NCI-H748 treated with DMSO at 0.1 percent for 48 hours (cell line): ENCODE results near the gene MRO.
"Not testable (repeated sequence)": the region's sequence is repeated elsewhere in the genome, so short reads cannot be mapped to it uniquely, and the experiment has no call there.

Experiments
- DNase-seq: peaks from one replicate; lab custom pipeline; 2025; lab: John Stamatoyannopoulos, UW

Gene MRO

DNA sequence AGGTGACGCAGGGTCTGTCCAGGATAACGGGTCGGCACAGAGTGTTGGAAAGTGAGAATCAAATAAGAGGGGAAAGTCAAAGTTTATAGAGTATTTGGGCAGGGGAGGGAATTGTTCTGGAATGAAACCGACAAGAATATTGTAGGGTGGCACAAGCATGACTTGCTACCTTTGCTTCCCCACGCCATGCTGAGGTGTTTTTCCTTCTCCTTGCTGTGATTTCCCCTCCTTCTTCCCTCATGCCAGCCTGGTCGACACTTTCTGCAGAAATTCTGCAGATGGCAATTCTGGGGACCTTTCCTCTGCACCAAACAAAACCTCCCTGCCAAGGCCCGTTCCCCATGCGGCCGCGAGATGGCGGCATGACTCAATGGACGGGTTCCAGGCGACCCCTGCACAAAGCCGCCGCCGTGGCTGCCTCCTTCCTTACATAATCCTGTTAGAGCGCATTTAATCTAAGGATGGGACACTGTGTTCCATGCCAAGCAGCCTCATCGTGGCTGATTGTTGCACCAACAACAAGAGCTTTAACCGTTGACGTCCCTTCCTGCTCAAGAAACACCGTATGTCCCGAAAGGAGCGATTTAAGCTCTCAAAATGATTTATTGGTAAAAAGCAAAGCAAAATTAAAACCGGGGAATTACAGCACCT is at the start of gene MRO:
Gene MRO (minus strand): TSS at position 289 of the 651 bp plus-strand sequence. CDS start 10,616 bp downstream, outside the sequence.
- DNase-seq, result peak; percentile 69

- DNase-seq, result no peak
Observed at GRCh38 chr18:50869150-50869549, 49.3 kb upstream of the MRO start.

DNA sequence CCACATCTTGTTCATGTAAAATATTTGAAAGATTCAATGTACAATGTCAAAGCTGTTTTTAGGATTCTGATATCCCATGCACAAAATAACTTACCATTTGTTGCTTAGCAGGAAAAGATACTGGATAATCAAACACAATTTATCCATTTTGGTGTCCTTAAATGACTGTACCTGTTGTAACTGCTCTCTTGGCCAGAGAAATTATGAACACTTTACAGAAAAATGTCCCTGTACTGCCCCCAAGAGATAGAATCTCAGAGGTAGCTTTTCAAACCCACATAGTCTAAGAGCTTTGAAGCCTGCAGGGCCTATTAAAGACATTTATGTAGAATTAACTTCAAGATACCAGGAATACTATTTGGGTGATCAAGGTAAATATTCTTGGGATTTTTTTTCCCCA is 46.9 kb upstream of the MRO start:
- DNase-seq, result no peak

- DNase-seq, result no peak
Observed at GRCh38 chr18:50863840-50864375, 44.1 kb upstream of the MRO start.

GRCh38 chr18:50862401-50862800 is 42.6 kb upstream of the MRO start:
- no peak for DNase-seq

GRCh38 chr18:50861617-50862016 is 41.8 kb upstream of the MRO start:
- DNase-seq, result no peak

- no peak for DNase-seq
Observed at GRCh38 chr18:50859793-50860555, 40.2 kb upstream of the MRO start.

DNA sequence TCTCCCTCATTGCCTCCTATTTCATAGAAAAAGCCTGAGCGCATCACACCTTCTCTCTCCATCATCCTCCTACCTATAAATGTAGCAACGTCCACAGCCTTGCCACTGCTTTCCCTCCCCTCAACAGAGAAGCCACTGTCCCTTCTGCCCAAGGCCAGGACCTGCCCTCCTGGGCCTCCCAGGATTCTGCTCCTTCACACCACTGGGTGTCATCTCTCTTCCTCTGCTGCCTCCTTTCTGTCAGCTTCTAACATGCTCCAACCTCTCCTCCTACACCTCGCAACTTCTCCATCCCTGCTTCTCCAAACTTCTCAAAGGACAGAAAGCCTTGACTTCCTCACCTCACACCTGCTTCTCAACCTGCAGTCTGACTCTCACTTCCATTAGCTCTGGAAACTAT is 37.9 kb upstream of the MRO start:
- no peak for DNase-seq

DNA sequence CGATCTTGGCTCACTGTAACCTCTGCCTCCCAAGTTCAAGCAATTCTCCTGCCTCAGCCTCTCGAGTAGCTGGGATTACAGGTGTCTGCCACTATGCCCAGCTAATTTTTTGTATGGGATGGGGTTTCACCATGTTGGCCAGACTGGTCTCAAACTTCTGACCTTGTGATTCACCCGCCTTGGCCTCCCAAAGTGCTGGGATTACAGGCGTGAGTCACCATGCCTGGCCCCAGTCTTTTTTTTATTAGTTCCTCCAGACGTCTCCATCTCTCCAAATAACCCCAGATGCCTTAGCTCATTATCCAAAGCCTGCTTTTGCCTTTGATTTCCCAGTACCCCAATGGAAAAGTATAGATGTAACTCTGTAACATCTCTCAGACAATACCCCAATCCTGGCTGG is 37.4 kb upstream of the MRO start:
- not testable (repeated sequence) for DNase-seq

- DNase-seq, result no peak
Observed at GRCh38 chr18:50855976-50856757, 36.4 kb upstream of the MRO start.

DNA sequence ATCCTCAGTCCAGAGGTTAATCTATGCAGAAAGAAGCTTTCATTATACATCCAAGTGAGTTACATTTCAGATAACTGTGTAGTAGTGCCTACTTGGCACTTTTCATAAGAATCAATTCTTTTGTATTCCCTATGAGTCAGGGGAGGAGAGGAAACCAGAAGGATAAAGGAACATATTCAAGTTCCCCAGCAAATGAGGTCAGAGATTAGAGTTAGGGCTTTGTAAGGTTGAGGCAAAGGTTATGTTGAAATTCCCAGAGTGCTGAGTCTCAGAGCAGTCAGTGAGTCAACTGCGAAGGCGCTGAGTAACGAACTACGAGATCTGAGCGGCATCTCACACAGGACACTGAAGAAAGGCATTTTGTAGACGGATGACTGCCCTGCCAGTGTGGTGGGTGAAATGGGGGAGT is 34.1 kb upstream of the MRO start:
- DNase-seq, result no peak

DNA sequence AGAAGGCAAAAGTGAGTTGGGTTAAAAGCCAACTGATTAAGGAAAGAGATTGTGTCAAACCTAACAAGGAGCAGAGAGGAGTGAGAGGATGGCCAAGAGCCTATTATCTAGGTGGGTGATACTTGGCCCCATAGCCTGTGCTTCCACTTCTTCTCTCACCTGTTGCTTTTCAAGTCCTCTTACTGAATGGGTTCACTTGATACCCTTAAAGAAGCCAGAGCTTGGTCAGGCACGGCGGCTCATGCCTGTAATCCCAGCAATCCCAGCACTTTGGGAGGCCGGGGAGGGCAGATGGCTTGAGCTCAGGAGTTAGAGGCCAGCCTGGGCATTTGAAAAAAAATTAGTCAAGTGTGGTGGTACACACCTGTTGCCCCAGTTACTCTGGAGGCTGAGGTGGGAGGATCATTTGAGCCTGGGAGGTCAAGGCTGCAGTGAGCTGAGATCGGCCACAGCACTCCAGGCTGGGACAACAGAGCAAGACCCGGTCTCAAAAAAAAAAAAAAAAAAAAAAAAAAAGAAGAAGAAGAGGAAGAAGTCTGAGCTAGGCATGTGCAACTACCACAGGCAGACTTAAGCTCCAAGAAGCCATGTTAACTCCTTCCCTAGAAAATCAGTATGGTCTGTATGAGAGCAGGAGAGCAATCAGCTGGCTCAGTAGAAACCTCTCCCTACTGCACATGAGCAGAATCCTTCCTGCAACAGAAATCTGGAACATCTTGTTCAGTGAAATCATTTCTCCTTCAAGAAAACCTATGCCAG is 30.7 kb upstream of the MRO start:
- no peak for DNase-seq

- DNase-seq, result no peak
Observed at GRCh38 chr18:50849419-50849821, 29.6 kb upstream of the MRO start.

DNA sequence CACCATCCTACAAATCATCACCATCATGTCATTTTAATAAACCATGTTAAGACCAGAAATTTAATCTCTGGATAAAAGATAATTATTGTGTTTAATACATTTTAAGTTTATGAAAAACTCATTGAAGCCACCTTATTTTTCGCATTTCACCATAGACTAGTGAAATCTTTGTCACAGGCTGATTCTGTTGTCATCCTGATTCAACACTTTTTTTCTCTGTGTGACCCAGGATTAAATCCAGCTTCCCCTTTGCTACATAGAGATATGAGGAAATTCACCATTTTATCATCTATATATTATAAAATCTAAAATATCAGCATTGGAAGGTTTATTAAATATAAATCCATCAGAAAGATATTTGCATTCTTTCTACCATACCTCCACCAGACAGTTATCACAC is 29.2 kb upstream of the MRO start:
- DNase-seq, result no peak

DNA sequence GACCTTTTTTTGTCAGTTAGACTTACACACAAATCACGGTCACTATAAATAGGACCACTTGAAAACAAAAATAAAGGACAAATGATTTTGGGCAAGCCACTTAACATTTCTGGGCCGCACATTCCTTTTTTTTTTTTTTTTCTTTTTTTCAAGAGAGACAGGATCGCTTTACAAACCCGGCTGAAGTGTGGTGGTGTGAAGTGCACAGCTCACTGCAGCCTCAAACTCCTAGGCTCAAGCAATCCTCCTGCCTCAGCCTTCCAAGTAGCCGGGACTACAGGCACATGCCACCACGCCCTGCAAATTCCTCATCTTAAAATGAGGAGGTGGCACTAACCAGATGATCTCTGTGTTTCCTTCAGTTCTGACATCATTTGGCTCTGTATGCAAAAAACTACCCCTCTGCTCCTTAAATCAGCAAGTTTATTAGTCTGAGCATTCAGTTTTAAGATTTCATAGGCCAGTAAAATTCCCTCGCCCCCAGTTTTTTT is 28.3 kb upstream of the MRO start:
- no peak for DNase-seq

- DNase-seq, result no peak
Observed at GRCh38 chr18:50847192-50847591, 27.4 kb upstream of the MRO start.

DNA sequence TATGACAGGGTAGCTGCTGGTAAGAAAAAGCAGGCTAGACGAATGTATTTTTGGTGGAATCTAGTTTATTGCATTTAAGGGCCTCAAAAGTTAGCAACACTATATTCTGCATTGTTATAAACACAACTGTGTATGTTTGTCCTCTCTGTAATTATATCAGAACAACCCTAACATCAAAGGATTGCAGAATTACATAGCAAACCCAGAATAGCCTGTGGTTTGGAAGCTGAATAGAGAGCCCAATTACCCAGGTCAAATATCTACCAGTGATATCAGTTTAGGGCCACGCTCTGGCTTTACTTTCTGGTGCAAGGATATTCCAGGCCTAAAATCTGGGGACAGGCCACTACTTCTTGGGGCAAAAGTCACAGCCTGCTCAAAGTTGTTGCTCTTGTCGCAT is 25.1 kb upstream of the MRO start:
- no peak for DNase-seq

DNA sequence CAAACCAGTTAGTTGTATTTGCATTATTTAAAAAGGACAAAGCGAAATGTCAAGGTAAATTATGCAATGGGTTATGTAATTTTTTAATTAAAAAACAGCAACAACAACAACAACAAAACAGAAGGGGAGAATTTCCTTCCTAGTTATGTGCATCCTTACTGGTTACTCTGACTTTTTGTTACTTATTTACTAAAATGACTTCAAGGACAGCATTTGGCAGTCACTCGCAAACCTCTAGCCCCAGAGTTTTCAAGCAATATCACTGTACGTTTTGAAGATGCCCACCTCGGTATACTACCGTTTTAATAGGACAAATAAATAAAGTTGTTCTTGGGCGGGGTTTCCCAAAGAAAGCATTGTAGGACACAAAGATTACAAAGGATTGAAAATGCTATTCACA is 24.7 kb upstream of the MRO start:
- no peak for DNase-seq

DNA sequence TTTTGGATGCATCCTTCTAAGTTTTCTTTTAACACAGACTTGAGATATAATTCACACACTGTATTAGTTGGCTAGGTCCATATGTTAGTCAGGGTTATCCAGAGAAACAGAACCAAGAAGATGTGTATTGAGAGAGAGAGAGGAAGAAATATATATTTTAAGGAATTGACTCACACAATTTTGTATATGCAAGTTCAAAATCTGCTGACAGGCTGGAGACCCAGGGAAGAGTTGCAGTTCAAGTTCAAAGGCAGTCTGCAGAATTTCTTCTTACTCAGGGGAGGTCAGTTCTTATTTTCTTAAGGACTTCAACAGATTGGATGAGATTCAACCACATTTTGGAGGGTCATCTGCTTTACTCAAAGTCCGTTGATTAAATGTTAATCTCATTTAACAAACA is 23.0 kb upstream of the MRO start:
- DNase-seq, result no peak

GRCh38 chr18:50839996-50840395 is 20.2 kb upstream of the MRO start:
- DNase-seq, result no peak

- no peak for DNase-seq
Observed at GRCh38 chr18:50839341-50839740, 19.5 kb upstream of the MRO start.

GRCh38 chr18:50836521-50836957 is 16.7 kb upstream of the MRO start:
- DNase-seq, result no peak
